Measurements from ENCODE around the gene FBXL15. TPM values are rescaled to one million over a fixed set of nuclear protein-coding genes. Genes with fewer than 3 reads are reported as not detected.

Gene FBXL15
- polyA plus RNA-seq, 1 donor (not counting 4 experiments of a cell fraction or from before 2014, with no cell fraction given) = 3.1 TPM

DNA sequence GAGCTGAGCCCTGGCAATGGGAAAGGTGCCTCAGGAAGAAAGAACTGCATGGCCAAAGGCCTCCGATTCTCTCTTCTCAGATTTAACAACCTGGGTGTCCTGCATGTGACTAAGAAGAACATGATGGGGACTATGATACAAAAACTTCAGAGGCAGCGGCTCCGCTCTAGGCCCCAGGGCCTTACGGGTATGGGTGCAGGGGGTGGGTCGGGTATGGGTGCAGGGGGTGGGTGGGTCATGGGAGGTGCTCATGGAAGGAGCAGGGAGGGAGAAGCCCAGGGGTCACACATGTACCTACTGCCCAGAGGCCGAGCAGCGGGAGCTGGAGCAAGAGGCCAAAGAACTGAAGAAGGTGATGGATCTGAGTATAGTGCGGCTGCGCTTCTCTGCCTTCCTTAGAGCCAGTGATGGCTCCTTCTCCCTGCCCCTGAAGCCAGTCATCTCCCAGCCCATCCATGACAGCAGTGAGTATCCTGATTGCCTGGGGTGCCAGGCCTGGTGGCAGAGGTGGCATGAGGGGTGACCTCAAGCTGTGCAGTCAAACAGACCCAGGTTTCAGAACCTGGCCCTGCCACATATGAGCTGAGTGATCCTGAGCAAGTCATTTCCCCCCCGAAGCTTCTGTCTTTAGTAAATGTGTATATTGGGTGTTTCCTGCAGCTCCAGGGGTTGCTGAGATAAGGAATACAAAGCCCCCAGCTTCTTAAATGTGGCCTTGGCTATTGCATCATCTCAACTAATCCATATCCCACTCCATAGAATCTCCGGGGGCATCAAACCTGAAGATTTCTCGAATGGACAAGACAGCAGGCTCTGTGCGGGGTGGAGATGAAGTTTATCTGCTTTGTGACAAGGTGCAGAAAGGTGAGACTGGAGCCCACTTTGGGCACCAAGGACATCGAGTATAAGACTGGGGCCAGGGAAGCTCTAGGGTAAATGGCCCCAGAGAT is 23.1 kb upstream of the FBXL15 start:
- H3K9me3 ChIP-seq (ENCODE audit: control insufficient read depth, low read depth, low read length) = no peaks in the 10 kb centered on the region
- no peak overlapping the region for H2AFZ ChIP-seq (ENCODE audit: control insufficient read depth, low read length)
- no peak overlapping the region for H3K4me3 ChIP-seq (ENCODE audit: control insufficient read depth in 2 of 3, extremely low read depth in 1 of 3, insufficient read depth in 2 of 3, low read depth in 1 of 3, low read length in 3 of 3)
- no peaks in the 10 kb centered on the region for H3K9me1 ChIP-seq (ENCODE audit: control insufficient read depth, extremely low read depth, insufficient read depth, low read length)
- no peaks in the 10 kb centered on the region for H3K27me3 ChIP-seq (ENCODE audit: control insufficient read depth, extremely low read depth, insufficient read depth, low read length)
- DNase-seq (ENCODE audit: low read depth, low spot score) = no peak
- H3K9ac ChIP-seq (ENCODE audit: control insufficient read depth, extremely low read depth, insufficient read depth, low read length) = no peak overlapping the region
- no peak overlapping the region for H3K4me2 ChIP-seq (ENCODE audit: control insufficient read depth, extremely low read depth, insufficient read depth, low read depth, low read length)
- peaks cover 11% of the 10 kb centered on the region for H3K79me2 ChIP-seq (ENCODE audit: control insufficient read depth, insufficient read depth, low read length)
- dilution Hi-C loops (cut with MboI; ENCODE audit: extremely low pct_ligation_motif_present, low sequenced_read_pairs) = no loop called here
- peaks cover 36% of the 10 kb centered on the region for H3K4me1 ChIP-seq (ENCODE audit: control insufficient read depth, extremely low read depth, insufficient read depth, low read length)
- peaks cover 19 to 20% of the 10 kb centered on the region in 2 experiments for H3K36me3 ChIP-seq (ENCODE audit: control insufficient read depth in 2 of 2, extremely low read depth in 1 of 2, insufficient read depth in 2 of 2, low read length in 2 of 2)
- peaks cover 3% of the 10 kb centered on the region for H4K20me1 ChIP-seq (ENCODE audit: control insufficient read depth, extremely low read depth, insufficient read depth, low read length)
- no peak for FAIRE-seq
- no peak overlapping the region for H3K27ac ChIP-seq (ENCODE audit: control insufficient read depth, insufficient read depth, low read length)
- no peak for TF ChIP-seq EZH2 (IDR thresholded peaks at IDR 0.05; ENCODE audit: low read length)
- TF ChIP-seq, protein P1, sequence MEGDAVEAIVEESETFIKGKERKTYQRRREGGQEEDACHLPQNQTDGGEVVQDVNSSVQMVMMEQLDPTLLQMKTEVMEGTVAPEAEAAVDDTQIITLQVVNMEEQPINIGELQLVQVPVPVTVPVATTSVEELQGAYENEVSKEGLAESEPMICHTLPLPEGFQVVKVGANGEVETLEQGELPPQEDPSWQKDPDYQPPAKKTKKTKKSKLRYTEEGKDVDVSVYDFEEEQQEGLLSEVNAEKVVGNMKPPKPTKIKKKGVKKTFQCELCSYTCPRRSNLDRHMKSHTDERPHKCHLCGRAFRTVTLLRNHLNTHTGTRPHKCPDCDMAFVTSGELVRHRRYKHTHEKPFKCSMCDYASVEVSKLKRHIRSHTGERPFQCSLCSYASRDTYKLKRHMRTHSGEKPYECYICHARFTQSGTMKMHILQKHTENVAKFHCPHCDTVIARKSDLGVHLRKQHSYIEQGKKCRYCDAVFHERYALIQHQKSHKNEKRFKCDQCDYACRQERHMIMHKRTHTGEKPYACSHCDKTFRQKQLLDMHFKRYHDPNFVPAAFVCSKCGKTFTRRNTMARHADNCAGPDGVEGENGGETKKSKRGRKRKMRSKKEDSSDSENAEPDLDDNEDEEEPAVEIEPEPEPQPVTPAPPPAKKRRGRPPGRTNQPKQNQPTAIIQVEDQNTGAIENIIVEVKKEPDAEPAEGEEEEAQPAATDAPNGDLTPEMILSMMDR (optimal IDR thresholded peaks at IDR 0.05 in 1 of 3, IDR thresholded peaks at IDR 0.05 in 1 of 3, conservative IDR thresholded peaks at IDR 0.05 in 1 of 3; ENCODE audit: extremely low read depth in 1 of 3, insufficient read depth in 2 of 3, low read length in 3 of 3) = no peak

DNA sequence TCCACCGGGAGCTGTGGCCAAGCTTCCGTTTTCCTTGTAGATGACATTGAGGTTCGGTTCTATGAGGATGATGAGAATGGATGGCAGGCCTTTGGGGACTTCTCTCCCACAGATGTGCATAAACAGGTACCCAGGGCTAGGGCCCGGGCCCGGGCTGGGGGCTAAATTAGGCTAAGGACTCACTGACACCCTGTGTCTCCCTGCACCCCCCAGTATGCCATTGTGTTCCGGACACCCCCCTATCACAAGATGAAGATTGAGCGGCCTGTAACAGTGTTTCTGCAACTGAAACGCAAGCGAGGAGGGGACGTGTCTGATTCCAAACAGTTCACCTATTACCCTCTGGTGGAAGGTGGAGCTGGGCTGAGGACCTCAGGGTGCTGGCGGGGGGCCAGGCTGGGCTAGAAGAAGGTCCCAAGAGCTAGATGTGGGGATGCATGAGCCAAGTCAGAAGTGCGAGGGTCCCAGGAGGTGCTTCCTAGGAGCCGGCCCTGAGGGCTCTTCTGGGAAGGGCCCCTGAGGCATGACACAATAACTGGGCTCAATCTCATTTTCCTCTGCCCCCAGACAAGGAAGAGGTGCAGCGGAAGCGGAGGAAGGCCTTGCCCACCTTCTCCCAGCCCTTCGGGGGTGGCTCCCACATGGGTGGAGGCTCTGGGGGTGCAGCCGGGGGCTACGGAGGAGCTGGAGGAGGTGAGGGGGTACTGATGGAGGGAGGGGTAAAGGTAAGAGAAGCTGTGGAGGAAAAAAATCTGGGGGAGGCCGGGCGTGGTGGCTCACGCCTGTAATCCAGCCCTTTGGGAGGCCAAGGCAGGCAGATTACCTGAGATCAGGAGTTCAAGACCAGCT is 22.2 kb upstream of the FBXL15 start:
- FAIRE-seq = no peak
- peaks cover 20 to 23% of the 10 kb centered on the region in 2 experiments for H3K36me3 ChIP-seq (ENCODE audit: control insufficient read depth in 2 of 2, extremely low read depth in 1 of 2, insufficient read depth in 2 of 2, low read length in 2 of 2)
- dilution Hi-C loops (cut with MboI; ENCODE audit: extremely low pct_ligation_motif_present, low sequenced_read_pairs) = no loop called here
- H3K79me2 ChIP-seq (ENCODE audit: control insufficient read depth, insufficient read depth, low read length) = peaks cover 11% of the 10 kb centered on the region
- H3K4me1 ChIP-seq (ENCODE audit: control insufficient read depth, extremely low read depth, insufficient read depth, low read length) = peaks cover 35% of the 10 kb centered on the region
- no peak for TF ChIP-seq EZH2 (IDR thresholded peaks at IDR 0.05; ENCODE audit: low read length)
- TF ChIP-seq, protein P1 (optimal IDR thresholded peaks at IDR 0.05 in 1 of 3, IDR thresholded peaks at IDR 0.05 in 1 of 3, conservative IDR thresholded peaks at IDR 0.05 in 1 of 3; ENCODE audit: extremely low read depth in 1 of 3, insufficient read depth in 2 of 3, low read length in 3 of 3) = no peak
- H4K20me1 ChIP-seq (ENCODE audit: control insufficient read depth, extremely low read depth, insufficient read depth, low read length) = peaks cover 3% of the 10 kb centered on the region
- no peak for DNase-seq (ENCODE audit: low read depth, low spot score)
- H3K4me3 ChIP-seq (ENCODE audit: control insufficient read depth in 2 of 3, extremely low read depth in 1 of 3, insufficient read depth in 2 of 3, low read depth in 1 of 3, low read length in 3 of 3) = no peak overlapping the region
- no peaks in the 10 kb centered on the region for H3K27me3 ChIP-seq (ENCODE audit: control insufficient read depth, extremely low read depth, insufficient read depth, low read length)
- no peaks in the 10 kb centered on the region for H3K9me1 ChIP-seq (ENCODE audit: control insufficient read depth, extremely low read depth, insufficient read depth, low read length)
- no peak overlapping the region for H2AFZ ChIP-seq (ENCODE audit: control insufficient read depth, low read length)
- no peak overlapping the region for H3K4me2 ChIP-seq (ENCODE audit: control insufficient read depth, extremely low read depth, insufficient read depth, low read depth, low read length)
- H3K9me3 ChIP-seq (ENCODE audit: control insufficient read depth, low read depth, low read length) = no peaks in the 10 kb centered on the region
- no peak overlapping the region for H3K9ac ChIP-seq (ENCODE audit: control insufficient read depth, extremely low read depth, insufficient read depth, low read length)
- no peak overlapping the region for H3K27ac ChIP-seq (ENCODE audit: control insufficient read depth, insufficient read depth, low read length)

Data from keratinocyte (primary cell).